Body of pancreas (tissue), 4 donors: Measurements from ENCODE around the gene DFFB. TPM values are rescaled to one million over a fixed set of nuclear protein-coding genes. Genes with fewer than 3 reads are reported as not detected.

Experiments
- ATAC-seq: fragments of 150-250 bp; one replicate; pipeline ENCODE4 v1.9.1; 2016
- DNase-seq, 4 donors: peaks; one replicate each; pipeline ENCODE4 v3.0.0-alpha.2; 2019
- H3K27ac ChIP-seq, 4 donors: fragments of 200-600 bp; sonication (generic); 1 replicate in 3 of 4; 2 replicates in 1 of 4; pipeline versions ENCODE4 v1.5.1 to v1.6.1; 2016 to 2019; ENCODE audit warnings: mild to moderate bottlenecking in 1 of 4, mixed read lengths in 1 of 4, moderate library complexity in 1 of 4
- H3K27me3 ChIP-seq, 2 donors: fragments of 200-600 bp; sonication (generic); one replicate each; pipeline ENCODE4 v1.6.0; 2016; ENCODE audit warnings: mild to moderate bottlenecking in 1 of 2
- H3K36me3 ChIP-seq, 2 donors: fragments of 200-600 bp; sonication (generic); replicated peaks in 1 of 2; 2 replicates each; pipeline ENCODE4 v1.5.1; 2016; ENCODE audit warnings: low read depth in 2 of 2; ENCODE audit not compliant: insufficient read depth in 1 of 2
- H3K4me1 ChIP-seq: fragments of 200-600 bp; sonication (generic); one replicate; pipeline ENCODE4 v1.6.0; 2016
- H3K4me3 ChIP-seq, 2 donors: fragments of 200-600 bp; sonication (generic); 1 replicate in 1 of 2; 2 replicates in 1 of 2; pipeline ENCODE4 v1.5.1; 2016 to 2019
- H3K9me3 ChIP-seq, 3 donors: fragments of 200-600 bp; sonication (generic); 1 replicate in 2 of 3; 2 replicates in 1 of 3; pipeline ENCODE4 v1.5.1; 2016
- POLR2A ChIP-seq, 3 donors: fragments of 450-650 bp; IDR thresholded peaks; one replicate each; pipeline ENCODE4 v1.6.1; 2016; ENCODE audit warnings: antibody characterized with exemption in 3 of 3, mild to moderate bottlenecking in 2 of 3
- WGBS, 2 donors: methylation state at CpG; one replicate each; pipeline ENCODE4 v1.1.5; 2017; 5-methylcytosine and 5-hydroxymethylcytosine counted together
- intact Hi-C: fragments of 100-400 bp; cut with DNase I; formaldehyde crosslinking; loops from one replicate; pipeline ENCODE4 v1.15.1; 2023
- total RNA-seq, 2 donors: library from RNA; depleted of rRNA; stranded (reverse); fragments of >200 nt; gene quantifications; one replicate each; pipeline ENCODE4 v1.1.0, GENCODE V29; 2016
- TF ChIP-seq, protein P1 (sequence below), 7 experiments: fragments of 450-650 bp in 4 of 7; fragments of 200-600 bp in 3 of 7; sonication (generic) in 3 of 7; IDR thresholded peaks; one replicate each; pipeline ENCODE4 v1.5.1; 2016 to 2019; ENCODE audit warnings: antibody characterized with exemption in 7 of 7

Gene DFFB
- total RNA-seq, 2 donors from 2014 or later, result 6.5 to 13.5 TPM

DNA sequence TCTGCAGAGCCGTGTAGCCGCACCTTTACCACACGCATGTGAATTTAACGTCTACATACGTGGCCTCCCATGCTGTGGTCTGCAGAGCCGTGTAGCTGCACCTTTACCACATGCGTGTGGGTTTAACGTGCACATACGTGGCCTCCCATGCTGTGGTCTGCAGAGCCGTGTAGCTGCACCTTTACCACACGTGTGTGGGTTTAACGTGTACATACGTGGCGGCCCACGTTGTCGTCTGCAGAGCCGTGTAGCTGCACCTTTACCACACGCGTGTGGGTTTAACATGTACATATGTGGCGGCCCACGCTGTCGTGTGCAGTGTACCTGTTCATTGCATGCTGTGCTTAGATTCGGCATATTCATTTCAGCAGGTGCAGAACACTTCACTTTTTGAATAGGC, 17.5 kb downstream of the DFFB start:
- H3K27me3 ChIP-seq, result no peaks in the 10 kb centered on the region
- no peaks in the 10 kb centered on the region for H3K9me3 ChIP-seq
- intact Hi-C loops, result no loop called here
- ATAC-seq, result no peak
- no peak for DNase-seq
- TF ChIP-seq, protein P1, sequence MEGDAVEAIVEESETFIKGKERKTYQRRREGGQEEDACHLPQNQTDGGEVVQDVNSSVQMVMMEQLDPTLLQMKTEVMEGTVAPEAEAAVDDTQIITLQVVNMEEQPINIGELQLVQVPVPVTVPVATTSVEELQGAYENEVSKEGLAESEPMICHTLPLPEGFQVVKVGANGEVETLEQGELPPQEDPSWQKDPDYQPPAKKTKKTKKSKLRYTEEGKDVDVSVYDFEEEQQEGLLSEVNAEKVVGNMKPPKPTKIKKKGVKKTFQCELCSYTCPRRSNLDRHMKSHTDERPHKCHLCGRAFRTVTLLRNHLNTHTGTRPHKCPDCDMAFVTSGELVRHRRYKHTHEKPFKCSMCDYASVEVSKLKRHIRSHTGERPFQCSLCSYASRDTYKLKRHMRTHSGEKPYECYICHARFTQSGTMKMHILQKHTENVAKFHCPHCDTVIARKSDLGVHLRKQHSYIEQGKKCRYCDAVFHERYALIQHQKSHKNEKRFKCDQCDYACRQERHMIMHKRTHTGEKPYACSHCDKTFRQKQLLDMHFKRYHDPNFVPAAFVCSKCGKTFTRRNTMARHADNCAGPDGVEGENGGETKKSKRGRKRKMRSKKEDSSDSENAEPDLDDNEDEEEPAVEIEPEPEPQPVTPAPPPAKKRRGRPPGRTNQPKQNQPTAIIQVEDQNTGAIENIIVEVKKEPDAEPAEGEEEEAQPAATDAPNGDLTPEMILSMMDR (IDR thresholded peaks at IDR 0.05), result no peak
- TF ChIP-seq POLR2A (IDR thresholded peaks at IDR 0.05), result no peak
- no peak overlapping the region for H3K4me3 ChIP-seq
- peaks cover 0 to 5% of the 10 kb centered on the region in 2 donors for H3K36me3 ChIP-seq
- WGBS, 2 donors, result 92 to 95% methylated on average over 23 of the region's 23 CpGs
- H3K27ac ChIP-seq, result no peak overlapping the region
- no peaks in the 10 kb centered on the region for H3K4me1 ChIP-seq

DNA sequence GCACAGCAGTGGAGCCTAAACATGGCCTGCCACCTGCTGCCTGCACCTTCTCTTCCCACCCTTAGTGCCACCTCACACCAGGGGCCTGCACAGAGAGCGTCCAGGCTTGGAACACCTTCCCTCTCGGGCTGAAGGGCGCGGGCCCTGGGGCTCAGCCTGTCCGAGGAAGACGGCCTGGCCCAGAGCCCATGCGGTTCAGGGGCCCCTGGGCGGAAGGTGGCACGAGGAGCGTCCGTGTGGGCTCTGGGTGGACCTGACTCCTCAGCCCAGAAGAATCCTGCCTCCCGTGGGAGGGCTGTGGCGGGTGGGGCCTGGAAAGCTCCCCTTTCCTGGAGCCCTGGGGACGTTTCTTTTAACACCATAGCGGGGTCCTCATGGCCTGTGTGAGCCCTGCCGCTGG, 19.4 kb downstream of the DFFB start:
- intact Hi-C loops, result no loop called here
- peaks cover 0 to 5% of the 10 kb centered on the region in 2 donors for H3K36me3 ChIP-seq
- no peaks in the 10 kb centered on the region for H3K4me1 ChIP-seq
- TF ChIP-seq POLR2A (IDR thresholded peaks at IDR 0.05), result no peak
- TF ChIP-seq, protein P1 (IDR thresholded peaks at IDR 0.05), result no peak
- no peaks in the 10 kb centered on the region for H3K27me3 ChIP-seq
- H3K9me3 ChIP-seq, result no peaks in the 10 kb centered on the region
- DNase-seq (no peak), ATAC-seq (no peak)
- no peak overlapping the region for H3K27ac ChIP-seq
- no peak overlapping the region for H3K4me3 ChIP-seq
- WGBS, 2 donors, result 91 to 95% methylated on average over 8 to 15 of the region's 16 CpGs

DNA sequence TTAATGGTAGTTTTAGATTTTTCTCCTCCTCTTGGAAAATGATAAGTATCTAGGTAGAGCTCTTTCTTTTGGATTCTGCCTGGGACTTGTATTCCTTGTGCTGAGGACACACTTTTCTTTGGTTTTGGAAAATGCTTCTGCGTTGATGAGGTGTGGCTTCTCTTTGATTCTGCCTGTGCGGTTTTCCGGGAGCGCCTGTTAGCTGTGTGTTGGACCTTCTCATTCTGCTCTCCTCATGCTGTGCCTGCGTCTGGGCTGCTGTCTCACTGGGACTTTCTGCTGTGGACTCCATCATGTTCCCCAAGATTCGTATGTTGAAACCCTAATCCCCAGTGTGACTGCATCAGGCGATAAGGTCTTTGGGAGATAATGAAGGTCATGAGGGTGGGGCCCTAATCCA, 21.8 kb downstream of the DFFB start:
- intact Hi-C loops, result no loop called here
- Histone ChIP-seq H3K4me3 (no peak overlapping the region), H3K9me3 (no peaks in the 10 kb centered on the region), H3K36me3 (peaks cover 0 to 2% of the 10 kb centered on the region in 2 donors), H3K4me1 (no peaks in the 10 kb centered on the region), H3K27ac (peak overlapping the region in 2 of 4 donors; percentile 52 to 59), H3K27me3 (no peaks in the 10 kb centered on the region)
- DNase-seq (no peak), ATAC-seq (no peak)
- whole genome bisulfite sequencing, 2 donors, result 98% methylated on average over 7 of the region's 7 CpGs
- TF ChIP-seq, protein P1 (IDR thresholded peaks at IDR 0.05), result no peak
- TF ChIP-seq POLR2A (IDR thresholded peaks at IDR 0.05), result no peak

DNA sequence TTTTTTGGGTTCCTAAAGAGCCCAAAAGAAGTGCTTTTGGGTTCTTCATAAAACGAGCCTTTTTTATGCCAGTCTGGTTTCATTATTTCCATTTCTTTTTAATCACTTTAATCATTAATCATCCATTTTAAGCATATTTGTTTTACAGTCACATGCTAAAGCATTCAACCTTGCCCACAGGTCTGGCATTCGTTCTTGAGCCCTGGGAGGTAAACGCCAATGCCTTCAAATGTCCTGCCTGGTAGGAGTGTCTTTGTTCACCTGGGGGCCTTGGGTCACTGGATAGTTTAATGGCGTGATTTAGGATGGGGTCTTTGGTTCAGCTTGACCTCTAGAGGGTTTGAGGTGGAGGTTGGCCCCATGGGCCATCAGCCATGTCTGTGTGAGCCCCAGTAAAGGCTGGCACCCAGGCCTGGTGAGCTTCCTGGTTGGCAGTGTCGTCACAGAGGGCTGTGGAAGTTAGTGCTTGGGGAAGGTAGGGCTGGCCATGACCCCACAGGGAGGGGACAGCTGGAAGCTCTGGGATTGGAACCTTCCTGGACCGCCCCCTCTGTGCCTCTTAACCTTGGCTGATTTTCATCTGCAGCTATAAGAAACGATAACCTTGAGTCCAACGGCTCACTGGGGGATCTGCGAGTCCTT, 22.6 kb downstream of the DFFB start:
- WGBS, 2 donors, result 53 to 69% methylated on average over 4 to 9 of the region's 9 CpGs
- Histone ChIP-seq H3K27ac (peak overlapping the region in 2 of 4 donors; percentile 52 to 59), H3K4me3 (no peak overlapping the region), H3K9me3 (no peaks in the 10 kb centered on the region), H3K36me3 (no peaks in the 10 kb centered on the region), H3K4me1 (no peaks in the 10 kb centered on the region), H3K27me3 (no peaks in the 10 kb centered on the region)
- TF ChIP-seq POLR2A (IDR thresholded peaks at IDR 0.05), result peak in 1 of 3 donors; percentile 10
- TF ChIP-seq, protein P1 (IDR thresholded peaks at IDR 0.05), result no peak
- DNase-seq, result no peak
- ATAC-seq, result peak; percentile 59
- intact Hi-C loops, result no loop called here
